ENCODE measurements around the gene ZFP62.

GRCh38 chr5:180848265-180848664 is 12.8 kb downstream of the ZFP62 start:
- no peak for TF ChIP-seq GATA2 (IDR thresholded peaks at IDR 0.05; ENCODE audit: low read depth, low read length)
- TF ChIP-seq GATA3 (IDR thresholded peaks at IDR 0.05; ENCODE audit: low read depth, low read length): no peak
